Ectodermal cell (in vitro differentiated cells): ENCODE measurements around the gene CPS1.

Experiments
- H3K27ac ChIP-seq: 2 replicates; pipeline ENCODE4 v1.7.0; 2013; ENCODE audit warnings: mild to moderate bottlenecking, low read depth, low read length; ENCODE audit not compliant: insufficient read depth, poor library complexity, severe bottlenecking
- H3K27me3 ChIP-seq: 2 replicates; pipeline ENCODE4 v1.7.0; 2013; ENCODE audit warnings: mild to moderate bottlenecking, low read length; ENCODE audit not compliant: insufficient read depth, control insufficient read depth, poor library complexity, severe bottlenecking
- H3K36me3 ChIP-seq: one replicate; pipeline ENCODE4 v1.7.0; 2013; ENCODE audit warnings: low read length; ENCODE audit not compliant: control insufficient read depth, insufficient read depth
- H3K4me1 ChIP-seq: one replicate; pipeline ENCODE4 v1.7.0; 2013; ENCODE audit warnings: low read length; ENCODE audit not compliant: control insufficient read depth, insufficient read depth
- H3K4me3 ChIP-seq: 2 replicates; pipeline ENCODE4 v1.7.0; 2013; ENCODE audit warnings: low read depth, low read length, control low read depth; ENCODE audit not compliant: insufficient read depth
- H3K9me3 ChIP-seq: 2 replicates; pipeline ENCODE4 v1.7.0; 2013; ENCODE audit warnings: mild to moderate bottlenecking, low read length, moderate library complexity; ENCODE audit not compliant: control insufficient read depth
- WGBS, 2 experiments: methylation state at CpG; one replicate each; pipeline ENCODE4 v1.1.7; 2013; ENCODE audit warnings: missing lambda C conversion rate in 2 of 2; 5-methylcytosine and 5-hydroxymethylcytosine counted together

Gene CPS1

GRCh38 chr2:210561475-210561874 is 5.1 kb downstream of the CPS1 start:
- Histone ChIP-seq H3K4me1 (no peaks in the 10 kb centered on the region), H3K27ac (no peak overlapping the region), H3K36me3 (no peaks in the 10 kb centered on the region), H3K4me3 (no peak overlapping the region), H3K27me3 (no peaks in the 10 kb centered on the region), H3K9me3 (no peaks in the 10 kb centered on the region)
- WGBS, 2 experiments, result 97 to 98% methylated on average over 5 of the region's 5 CpGs

- no peaks in the 10 kb centered on the region for H3K4me1 ChIP-seq
- no peaks in the 10 kb centered on the region for H3K9me3 ChIP-seq
- no peaks in the 10 kb centered on the region for H3K36me3 ChIP-seq
- no peaks in the 10 kb centered on the region for H3K27me3 ChIP-seq
- no peak overlapping the region for H3K27ac ChIP-seq
- H3K4me3 ChIP-seq, result no peak overlapping the region
- 100% methylated on average over 1 of the region's 1 CpG for WGBS, 2 experiments
These were observed 5.7 kb downstream of the CPS1 start for GRCh38 chr2:210562091-210562490.

DNA sequence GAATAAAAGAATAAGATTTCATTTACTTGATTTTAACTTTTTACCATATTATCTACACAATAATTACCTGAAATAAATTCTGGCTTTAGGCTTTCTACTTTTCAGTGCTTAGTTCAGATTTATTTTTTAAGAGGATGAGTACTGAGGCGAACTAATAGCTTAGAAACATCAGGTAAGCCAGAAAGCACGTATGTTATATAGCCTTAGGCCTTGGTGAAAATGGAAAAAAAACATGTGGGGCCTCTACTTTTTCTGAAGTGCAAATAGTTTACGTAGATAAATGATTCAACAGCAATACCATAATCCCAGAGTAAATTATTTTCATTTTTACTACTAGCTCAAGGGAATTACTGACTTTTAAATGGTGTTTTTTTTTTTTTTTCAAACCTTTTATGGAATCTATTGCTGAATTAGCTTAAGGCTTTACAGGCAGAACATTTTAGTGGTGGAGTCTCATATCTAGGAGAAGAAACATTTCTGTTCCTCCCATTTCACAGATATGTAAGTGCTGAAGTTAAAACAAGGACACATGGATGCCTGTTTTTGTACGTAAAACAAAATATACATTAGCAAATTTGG is 6.2 kb downstream of the CPS1 start:
- Histone ChIP-seq H3K9me3 (no peaks in the 10 kb centered on the region), H3K4me3 (no peak overlapping the region), H3K36me3 (no peaks in the 10 kb centered on the region), H3K4me1 (no peaks in the 10 kb centered on the region), H3K27me3 (no peaks in the 10 kb centered on the region), H3K27ac (no peak overlapping the region)
- 95 to 100% methylated on average over 2 to 4 of the region's 4 CpGs for WGBS, 2 experiments

GRCh38 chr2:210567279-210567678 is 10.9 kb downstream of the CPS1 start:
- H3K27me3 ChIP-seq, result no peaks in the 10 kb centered on the region
- H3K9me3 ChIP-seq, result no peaks in the 10 kb centered on the region
- no peaks in the 10 kb centered on the region for H3K4me1 ChIP-seq
- no peaks in the 10 kb centered on the region for H3K36me3 ChIP-seq
- no peak overlapping the region for H3K4me3 ChIP-seq
- H3K27ac ChIP-seq, result no peak overlapping the region

DNA sequence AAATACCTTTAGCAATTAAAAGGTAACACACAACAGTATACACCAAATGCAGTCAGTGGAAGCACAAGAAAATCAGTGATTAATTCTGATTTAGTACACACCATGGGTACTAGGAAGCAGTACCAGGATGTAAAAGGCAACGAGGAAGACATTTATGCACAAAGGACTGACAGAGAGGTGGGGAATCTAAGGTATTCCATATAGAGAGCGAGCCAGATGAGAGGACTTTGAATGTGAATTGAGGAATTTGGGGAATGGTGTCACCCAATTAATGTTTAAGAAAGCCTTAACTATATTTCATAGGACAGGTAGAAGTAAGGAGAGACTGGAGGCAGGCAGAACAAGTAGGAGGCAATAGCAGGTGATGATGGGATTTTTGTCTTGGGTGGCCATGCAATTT is 11.7 kb downstream of the CPS1 start:
- 79 to 90% methylated on average over 2 of the region's 2 CpGs for WGBS, 2 experiments
- H3K27ac ChIP-seq, result no peak overlapping the region
- no peaks in the 10 kb centered on the region for H3K27me3 ChIP-seq
- no peak overlapping the region for H3K4me3 ChIP-seq
- H3K9me3 ChIP-seq, result no peaks in the 10 kb centered on the region
- H3K4me1 ChIP-seq, result no peaks in the 10 kb centered on the region
- H3K36me3 ChIP-seq, result no peaks in the 10 kb centered on the region

DNA sequence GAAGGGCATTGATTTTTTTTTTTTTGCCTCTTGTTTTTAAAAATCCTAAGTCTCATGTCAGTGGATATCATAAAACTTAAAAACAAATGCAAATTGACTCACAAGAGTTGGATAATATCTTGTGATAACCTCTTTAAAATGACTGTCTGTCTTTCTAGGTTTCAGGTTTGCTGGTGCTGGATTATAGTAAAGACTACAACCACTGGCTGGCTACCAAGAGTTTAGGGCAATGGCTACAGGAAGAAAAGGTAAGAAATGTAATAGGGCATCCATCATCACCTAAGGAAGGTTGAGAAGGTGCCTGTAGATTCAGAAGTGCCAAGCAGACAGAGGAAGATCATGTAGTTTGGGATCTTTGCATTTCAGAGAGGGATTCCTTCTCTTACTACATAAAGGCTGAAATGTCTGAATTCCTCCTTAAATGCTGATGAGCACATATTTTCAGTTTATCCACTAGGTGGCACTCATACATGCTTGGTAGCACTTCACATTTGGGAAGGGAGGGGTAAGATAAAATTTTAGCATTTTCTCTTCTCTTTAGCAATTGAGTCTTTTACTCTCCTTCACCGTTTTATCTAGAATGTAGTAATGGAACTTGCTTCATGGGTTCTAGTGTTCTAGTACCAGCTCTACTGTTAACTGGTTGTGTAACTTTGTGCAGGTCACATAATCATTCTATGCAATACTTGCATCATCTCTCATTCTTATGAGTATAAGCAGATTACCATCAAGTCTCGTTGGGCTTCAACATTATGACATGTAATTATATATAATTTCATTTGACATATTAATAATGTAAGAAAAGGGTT is 21.1 kb downstream of the CPS1 start:
- Histone ChIP-seq H3K4me1 (no peaks in the 10 kb centered on the region), H3K4me3 (no peak overlapping the region), H3K27ac (no peak overlapping the region), H3K27me3 (no peaks in the 10 kb centered on the region), H3K36me3 (no peaks in the 10 kb centered on the region), H3K9me3 (no peaks in the 10 kb centered on the region)
- WGBS, 2 experiments, result 43% methylated on average over 1 of the region's 2 CpGs; no CpG with 5 or more reads in 1 of the 2 experiments

- WGBS, 2 experiments, result 81 to 82% methylated on average over 2 of the region's 2 CpGs
- Histone ChIP-seq H3K4me3 (no peak overlapping the region), H3K27ac (no peak overlapping the region), H3K9me3 (no peaks in the 10 kb centered on the region), H3K36me3 (no peaks in the 10 kb centered on the region), H3K27me3 (no peaks in the 10 kb centered on the region), H3K4me1 (no peaks in the 10 kb centered on the region)
These were observed 28.4 kb downstream of the CPS1 start for GRCh38 chr2:210584834-210585233.

DNA sequence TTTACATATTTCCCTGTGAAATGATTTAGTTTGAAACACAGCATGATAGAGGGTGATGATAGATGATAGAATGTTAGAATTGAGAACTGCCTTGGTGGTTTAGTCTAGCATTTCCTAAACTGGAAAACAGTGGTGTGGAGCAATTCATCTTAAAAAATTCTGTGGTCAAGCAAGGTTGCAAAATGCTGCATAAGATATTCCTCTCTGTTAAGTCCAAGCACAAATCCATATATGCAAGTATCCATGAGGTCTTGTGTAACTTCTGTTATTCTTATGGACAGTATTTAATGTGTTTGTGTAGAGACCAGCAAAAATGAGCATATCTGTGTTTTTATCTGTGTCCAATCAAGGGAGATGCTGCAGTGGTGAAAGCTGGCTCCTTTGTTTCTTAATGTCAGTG is 30.0 kb downstream of the CPS1 start:
- Histone ChIP-seq H3K27me3 (no peaks in the 10 kb centered on the region), H3K4me1 (no peaks in the 10 kb centered on the region), H3K27ac (no peak overlapping the region), H3K36me3 (no peaks in the 10 kb centered on the region), H3K9me3 (no peaks in the 10 kb centered on the region), H3K4me3 (no peak overlapping the region)

- no peaks in the 10 kb centered on the region for H3K9me3 ChIP-seq
- no peak overlapping the region for H3K27ac ChIP-seq
- no peak overlapping the region for H3K4me3 ChIP-seq
- 88 to 100% methylated on average over 1 of the region's 2 CpGs for WGBS, 2 experiments
- no peaks in the 10 kb centered on the region for H3K36me3 ChIP-seq
- no peaks in the 10 kb centered on the region for H3K27me3 ChIP-seq
- no peaks in the 10 kb centered on the region for H3K4me1 ChIP-seq
These were observed 35.3 kb downstream of the CPS1 start for GRCh38 chr2:210591663-210592062.

DNA sequence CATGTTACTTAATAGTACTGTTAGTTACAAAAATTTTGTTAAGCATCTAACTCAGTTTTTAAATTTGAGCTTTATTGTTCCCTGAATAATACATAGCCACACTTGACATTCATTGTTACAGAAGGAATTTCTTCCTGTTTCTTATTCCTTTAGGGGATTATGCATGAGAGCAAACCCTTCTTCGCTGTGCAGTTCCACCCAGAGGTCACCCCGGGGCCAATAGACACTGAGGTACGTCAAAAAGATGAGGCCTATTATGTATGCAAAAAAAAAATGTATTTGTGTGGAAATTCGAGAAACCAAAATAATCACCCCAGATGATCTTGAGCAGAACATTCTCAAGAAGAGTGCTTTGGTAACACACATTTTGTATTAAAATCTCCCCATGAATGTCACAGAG is 36.3 kb downstream of the CPS1 start:
- 92 to 95% methylated on average over 3 to 4 of the region's 4 CpGs for whole genome bisulfite sequencing, 2 experiments
- Histone ChIP-seq H3K27ac (no peak overlapping the region), H3K4me3 (no peak overlapping the region), H3K27me3 (no peaks in the 10 kb centered on the region), H3K4me1 (no peaks in the 10 kb centered on the region), H3K36me3 (no peaks in the 10 kb centered on the region), H3K9me3 (no peaks in the 10 kb centered on the region)
